Measurements from ENCODE around the gene ZNF331.

The ZNF331 gene

DNA sequence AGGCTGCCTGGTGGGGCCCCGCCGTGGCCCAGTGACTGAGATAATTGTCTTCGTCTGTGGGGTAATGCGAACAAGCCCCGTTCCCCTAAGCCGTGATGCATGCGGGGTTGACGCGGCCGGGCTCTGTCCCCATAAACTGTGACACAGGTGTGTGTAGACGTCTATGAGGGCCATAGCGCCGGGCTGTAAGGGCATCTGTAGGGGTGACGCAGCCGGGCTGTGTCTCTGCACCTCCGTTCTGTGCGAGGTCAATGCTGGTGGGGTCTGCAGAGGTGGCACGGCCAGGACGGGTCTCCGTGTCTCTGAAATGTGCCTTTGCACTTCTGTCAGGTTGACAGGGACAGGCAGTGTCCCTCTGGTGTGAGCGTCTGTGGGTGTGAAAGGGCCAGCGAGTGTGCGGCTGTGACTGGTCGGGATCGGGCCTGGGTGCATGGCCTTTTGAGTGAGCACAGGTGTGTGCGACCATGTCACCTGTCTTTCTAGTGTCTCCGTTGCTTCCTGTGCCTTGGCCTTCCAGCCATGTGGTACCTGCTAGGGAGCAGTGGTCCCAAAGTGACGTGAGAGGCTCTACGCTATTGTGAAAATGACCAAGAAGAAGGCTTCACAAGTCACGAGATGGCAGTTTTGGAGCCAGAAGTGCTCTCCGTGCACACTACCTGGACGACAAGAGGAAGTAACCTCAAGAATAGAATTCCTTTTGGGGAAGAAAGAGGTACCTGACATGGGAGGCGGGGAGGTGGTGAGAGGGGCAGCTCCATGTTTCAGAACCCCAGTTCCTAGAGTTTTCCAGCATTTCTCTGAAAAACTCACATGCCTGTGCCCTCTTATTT, 16.4 kb upstream of the ZNF331 start:
- no peak for DNase-seq

DNA sequence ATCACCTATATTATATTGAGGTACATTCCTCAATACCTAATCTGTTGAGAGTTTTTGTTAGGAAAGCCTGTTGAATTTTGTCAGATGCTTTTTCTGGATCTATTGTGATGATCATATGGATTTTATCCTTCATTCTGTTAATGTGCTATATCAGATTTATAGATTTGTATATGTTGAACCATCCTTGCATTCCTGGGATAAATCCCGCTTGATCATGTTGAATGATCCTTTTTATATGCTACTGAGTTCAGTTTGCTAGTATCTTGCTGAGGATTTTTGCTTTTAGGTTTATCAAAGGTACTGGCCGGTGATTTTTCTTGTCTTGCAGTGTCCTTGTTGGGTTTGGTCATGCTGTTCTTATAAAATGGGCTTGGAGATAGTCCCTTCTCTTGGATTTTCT, 12.0 kb upstream of the ZNF331 start:
- no peak for DNase-seq

DNA sequence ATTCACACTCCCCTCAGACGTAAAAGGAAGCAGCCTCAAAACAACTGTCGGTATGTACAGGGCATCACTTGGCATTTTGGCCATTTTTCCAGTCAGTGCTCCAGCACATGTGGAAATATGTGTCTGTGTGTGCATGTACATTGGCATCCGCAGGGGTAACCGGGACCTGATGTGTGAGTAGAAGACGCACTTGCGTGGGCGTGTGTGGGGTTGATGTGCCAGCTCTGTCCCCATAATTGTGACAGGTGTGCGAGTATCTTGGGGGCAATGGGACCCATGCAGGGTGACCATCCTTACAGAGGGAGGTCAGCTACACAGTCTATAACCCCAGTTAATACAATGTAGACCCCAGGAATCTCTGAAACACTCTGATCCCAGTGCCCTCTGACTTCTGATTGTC, 7.3 kb upstream of the ZNF331 start:
- DNase-seq: no peak

DNA sequence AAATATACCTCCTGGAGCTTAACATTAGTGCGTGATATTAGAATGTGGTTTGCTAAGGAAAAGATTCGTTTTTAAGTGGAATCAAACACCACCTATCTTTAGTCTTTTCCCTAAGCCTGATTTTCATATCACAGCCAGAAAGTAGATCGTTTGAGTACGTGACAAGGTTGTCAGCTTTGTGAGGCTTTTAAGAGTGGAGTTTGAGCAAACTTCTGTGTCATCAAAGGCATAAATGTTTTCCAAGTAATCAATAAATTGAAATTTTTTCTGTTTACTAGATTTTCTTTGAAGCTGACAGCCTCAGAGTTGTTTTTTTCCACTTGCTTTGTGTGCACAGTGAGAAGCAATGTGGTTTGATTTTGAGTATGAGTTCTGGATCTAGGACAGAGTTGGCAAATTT, 6.5 kb upstream of the ZNF331 start:
- DNase-seq: no peak

DNA sequence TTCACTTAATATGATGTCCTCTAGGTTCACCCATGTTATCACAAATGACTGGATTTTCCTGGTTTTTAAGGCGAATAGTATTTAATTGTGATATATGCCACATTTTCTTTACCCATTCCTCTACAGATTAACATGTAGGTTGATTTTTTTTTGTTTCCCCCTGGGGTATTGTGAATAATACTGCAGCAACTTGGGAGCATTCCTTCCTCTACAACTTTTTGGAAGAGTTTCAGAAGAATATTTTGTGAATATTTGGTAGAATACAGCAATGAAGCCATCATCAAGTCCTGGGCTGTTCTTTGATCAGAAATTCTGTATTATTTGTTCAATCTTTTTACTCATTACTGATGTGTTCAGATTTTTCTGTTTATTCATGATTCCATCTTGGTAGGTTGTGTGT, 5.6 kb upstream of the ZNF331 start:
- no peak for DNase-seq

DNA sequence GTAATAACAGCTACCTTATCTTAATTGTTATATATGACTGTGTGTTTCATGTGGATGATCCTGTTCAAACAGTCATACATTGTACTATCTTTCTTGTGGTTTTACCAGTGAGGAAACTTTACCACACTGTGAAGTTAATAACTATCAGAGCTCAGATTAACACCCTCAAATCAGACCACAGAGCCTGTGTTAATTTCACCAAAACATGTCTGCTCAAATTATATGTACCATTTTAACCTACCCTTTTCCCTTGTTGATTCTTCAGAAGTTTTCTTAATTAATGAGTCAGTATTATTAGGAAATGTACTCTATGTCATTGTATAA, 1.8 kb upstream of the ZNF331 start:
- no peak for DNase-seq

DNA sequence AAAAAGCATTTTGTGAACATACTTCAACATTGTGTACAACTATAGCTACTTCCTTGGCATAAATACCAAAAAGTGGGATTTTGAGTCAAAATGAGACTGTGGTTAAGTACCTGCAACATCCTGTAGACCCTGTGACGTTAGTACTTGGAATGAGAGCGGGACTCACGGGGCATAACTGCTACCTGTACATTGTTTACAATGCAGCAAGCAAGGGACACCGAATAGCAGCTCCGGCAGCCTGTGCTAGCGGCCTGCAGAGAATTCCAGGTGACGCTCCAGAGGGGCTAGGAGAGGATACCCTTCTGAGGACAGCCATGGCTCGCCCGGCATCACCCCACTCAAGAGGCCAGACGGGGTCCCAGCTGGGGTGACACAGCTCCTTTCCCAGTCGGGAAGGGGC, 824 bp upstream of the ZNF331 start:
- no peak for DNase-seq

DNA sequence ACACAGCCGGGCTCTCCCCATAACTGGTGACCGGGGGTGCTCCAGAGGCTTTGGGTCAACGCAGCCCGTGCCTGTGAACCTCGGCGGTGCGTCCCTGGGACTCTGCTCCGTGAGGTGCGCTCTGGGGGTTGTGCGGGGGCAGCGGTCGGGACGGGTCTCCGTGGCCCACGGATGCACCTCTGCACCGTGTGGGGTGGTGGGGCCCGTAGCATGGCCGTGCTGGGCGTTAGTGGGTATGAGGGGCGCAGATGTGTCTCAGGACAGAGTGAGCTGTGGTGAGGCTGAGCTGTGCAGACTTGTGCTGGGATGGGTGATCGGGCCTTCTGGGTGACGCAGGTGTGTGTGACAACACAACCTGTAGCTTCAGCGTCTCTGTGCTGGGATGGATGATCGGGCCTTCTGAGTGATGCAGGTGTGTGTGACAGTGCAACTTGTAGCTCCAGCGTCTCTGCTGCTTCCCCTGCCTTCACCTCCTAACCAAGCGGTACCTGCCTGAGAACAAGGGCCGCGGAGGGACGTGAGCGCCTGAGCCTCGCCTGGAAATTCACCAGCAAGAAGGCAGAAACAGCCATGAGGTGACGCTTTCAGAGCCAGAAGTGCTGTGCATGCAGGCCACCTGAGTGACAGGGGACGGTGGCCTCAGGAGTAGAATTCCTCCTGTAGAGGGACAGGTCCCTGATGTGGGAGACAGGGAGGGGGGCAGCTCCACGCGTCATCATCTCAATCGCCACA, 599 bp downstream of the ZNF331 start:
- no peak for DNase-seq

DNA sequence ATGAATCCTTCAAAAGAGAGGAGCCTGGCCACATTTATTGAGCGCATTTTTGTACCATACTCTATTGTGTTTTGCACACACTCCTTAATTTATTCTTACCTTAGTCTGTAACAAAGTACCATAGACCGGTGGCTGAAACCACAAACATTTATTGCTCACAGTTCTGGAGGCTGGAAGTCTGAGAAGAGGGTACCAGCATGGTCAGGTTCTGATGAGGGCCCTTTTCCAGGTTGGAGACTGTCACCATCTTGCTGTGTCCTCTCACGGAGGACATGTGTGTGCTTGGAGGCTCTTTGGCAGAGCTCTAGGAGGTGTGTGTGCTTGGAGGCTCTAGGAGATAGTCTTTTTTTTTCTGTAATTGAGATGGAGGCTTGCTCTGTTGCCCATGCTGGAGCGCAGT, 2.1 kb downstream of the ZNF331 start:
- no peak for DNase-seq

DNA sequence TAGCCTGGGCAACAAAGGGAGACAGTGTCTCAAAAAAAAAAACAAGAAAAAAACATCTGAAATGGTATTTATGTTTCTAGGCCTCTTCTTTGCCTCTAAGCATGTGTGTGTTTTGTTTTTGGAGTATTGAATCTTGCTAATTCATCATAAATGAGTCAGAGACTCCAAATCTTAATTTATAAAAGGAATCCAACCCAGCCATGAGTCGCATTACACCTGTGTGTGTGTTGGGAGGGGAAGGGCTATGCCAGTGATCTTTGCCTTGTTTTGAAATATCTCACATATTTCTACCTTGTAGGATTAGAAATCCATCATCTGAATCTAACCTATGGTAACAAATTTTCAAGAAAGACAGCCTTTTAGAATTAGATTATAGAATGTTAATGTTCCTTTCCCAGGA, 4.0 kb downstream of the ZNF331 start:
- no peak for DNase-seq

DNA sequence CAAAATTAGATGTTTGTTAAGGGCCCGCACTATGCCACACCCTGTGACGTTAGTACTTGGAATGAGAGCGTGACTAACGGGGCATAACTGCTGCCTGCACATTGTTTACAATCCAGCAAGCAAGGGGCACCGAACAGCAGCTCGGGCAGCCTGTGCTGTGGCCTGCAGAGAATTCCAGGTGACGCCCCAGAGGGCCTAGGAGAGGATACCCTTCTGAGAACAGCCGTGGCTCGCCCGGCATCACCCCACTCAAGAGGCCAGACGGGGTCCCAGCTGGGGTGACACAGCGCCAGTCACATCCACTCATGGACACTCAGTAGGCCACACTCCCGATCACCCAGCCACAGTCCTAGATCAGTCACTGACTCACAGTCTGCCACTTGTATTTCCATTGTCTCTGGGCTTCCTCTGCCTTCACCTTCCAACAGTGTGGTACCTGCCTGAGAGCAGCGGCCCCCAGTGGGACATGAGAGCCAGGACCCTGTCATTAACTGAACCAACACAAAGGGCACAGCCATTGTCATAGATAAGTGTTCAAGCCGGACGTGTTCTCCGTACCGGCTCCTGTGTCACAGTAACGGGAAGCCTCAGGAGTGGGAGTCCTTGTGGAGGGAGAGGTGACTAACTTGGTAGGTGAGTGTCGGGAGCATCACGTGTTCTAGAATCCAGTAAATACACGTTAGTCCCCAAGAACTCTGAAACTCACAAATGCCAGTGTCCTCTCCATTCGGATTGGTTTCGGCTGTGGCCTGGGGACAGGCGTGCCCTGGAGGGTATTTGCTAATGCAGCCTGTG, 7.5 kb downstream of the ZNF331 start:
- no peak for DNase-seq

DNA sequence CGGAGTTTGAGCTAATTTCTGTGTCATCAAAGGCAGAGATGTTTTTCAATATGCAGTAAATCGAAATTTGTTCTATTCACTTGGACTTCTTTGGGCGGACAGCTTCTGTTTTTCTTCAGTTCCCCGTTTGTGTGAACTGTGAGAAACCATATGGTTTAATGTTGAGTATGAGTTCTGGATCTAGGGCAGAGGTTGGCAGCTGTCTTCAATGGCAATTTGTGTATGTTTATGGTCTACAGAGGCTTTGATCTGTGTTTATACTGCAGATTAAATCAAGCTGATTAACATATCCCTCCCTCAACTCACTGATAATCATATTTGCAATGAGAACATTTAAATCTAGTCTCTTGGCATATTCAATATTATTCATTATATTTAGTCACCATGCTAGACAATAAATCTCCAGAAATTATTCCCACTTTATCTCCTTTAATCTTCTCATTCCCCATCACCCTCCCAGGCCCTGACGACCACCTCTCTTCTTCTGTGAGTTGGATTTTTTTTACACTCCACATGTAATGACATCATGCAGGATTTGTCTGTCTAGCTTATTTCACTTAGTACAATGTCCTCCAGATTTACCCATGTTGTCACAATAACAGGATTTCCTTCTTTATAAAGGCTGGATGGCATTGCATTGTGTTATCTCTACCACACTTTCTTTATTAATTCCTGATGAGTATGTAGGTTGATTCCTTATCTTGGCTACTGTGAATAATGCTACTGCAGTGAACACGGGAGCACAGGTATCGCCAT, 9.0 kb downstream of the ZNF331 start:
- no peak for DNase-seq

DNA sequence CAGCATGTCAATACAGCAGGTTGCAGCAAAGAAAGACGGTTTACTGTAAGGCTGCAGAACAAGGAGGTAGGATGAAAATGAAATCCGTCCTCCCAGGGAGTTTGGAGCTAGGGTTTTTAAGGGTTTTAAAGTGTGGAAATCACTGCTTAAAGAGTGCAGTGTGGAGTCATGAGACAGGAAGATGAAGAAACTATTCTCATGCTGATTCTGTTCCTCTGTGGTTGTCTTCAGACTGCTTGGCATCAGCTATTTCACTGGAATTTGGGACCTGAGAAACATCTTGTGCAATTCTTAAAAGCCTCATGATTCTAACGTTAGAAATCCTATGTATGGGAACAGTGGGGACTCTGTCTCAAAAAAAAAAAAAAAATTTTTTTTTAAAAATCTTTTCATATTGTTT, 11.4 kb downstream of the ZNF331 start:
- DNase-seq: no peak

DNA sequence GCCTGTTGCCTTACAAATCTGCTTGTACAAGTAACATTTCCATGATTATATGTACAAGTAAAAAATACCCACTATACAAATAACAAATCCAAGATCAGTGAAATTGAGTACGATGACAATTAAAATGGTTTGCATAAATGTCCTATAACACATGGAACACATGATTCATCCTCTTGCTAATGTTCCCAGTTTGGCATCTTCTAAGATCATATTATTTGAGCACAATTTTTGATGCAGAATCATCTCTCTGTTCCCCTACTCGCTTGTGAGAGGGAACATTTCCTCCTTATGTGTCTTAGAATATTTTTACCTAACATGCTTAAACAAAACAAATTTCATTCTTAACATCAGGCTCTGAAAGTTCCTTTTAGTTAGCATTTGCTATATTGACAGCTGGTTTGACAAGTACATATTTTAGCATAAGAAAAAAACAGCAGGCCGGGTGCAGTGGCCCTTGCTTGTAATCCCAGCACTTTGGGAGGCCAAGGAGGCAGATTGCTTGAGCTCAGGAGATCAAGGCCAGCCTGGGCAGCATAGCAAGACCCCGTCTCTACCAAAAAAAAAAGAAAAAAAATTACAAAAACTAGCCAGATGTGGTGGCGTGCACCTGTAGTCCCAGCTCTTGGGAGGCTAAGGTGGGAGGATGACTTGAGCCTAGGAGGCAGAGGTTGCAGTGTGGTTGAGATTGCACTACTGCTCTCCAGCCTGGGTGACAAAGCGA, 14.2 kb downstream of the ZNF331 start:
- no peak for DNase-seq

DNA sequence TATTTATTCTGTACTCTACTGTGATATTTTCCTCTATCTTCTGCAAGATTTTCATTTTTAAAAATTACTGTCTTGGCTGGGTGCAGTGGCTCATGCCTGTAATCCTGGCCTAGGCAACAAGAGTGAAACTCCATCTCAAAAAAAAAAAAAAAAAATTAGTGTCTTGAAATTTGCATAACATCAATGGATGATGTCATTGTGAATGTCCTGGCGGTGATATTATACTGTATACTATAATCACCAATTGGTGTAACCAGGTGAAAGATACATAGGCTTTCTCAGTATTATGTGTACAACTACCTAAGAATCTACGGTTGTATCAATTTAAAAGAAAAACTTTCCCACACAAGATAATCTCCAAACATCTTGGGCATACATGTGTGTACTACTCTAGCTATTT, 15.2 kb downstream of the ZNF331 start:
- no peak for DNase-seq

DNA sequence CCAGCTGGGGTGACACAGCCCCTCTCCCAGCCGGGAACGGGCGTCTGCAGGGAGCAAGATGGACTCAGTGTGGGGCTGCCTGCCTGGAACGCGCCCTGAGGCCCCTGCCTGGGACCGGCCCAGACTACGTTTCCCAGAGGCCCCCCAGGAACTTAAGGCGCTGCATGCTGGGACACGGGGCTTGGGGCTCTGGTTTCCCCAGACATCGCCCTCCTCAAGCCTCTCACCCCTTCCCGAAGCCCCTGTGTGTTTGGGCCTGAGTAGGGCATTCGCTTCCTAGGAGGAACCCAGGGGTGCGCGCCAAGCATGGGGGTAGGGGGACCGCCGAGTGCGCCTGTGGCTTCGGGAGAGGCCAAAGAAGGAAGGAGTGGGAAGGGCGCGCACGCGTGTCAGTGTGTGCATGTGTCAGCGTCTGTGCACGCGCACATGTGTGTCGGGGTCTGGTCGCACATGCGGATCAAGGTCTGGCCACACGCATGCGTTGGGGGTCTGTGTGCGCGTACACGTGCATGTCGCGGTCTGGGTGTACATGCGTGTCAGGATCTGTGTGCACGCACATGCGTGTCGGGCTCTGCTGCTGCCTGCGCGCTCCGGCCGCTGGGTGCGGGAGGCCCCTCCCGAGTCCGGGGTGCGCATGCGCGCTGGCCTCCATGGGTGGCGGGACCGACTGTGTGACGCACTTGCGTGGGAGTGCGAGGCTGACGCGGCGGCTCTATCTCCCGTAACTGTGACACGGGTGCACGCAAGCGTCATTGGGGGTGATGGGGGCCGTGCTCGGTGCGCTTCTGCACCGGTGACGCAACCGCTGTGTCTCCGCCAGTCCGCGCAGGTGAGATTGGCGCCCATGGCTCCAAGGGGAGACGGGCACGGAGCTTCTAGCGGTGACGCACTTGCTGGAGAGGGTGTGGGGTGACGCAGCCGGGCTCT, 16.2 kb downstream of the ZNF331 start:
- no peak for DNase-seq

DNA sequence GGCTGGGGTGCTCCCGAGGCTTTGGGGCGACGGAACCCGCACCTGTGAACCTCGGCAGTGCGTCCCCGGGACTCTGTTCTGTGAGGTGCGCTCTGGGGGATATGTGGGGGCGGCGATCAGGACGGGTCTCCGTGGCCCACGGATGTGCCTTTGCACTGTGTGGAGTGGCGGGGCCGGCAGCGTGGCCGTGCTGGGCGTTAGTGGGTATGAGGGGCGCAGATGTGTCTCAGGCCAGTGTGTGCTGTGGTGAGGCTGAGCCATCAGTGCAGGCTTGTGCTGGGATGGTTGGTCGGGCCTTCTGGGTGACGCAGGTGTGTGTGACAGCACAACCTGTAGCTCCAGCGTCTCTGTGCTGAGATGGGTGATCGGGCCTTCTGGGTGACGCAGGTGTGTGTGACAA, 16.9 kb downstream of the ZNF331 start:
- DNase-seq: no peak

DNA sequence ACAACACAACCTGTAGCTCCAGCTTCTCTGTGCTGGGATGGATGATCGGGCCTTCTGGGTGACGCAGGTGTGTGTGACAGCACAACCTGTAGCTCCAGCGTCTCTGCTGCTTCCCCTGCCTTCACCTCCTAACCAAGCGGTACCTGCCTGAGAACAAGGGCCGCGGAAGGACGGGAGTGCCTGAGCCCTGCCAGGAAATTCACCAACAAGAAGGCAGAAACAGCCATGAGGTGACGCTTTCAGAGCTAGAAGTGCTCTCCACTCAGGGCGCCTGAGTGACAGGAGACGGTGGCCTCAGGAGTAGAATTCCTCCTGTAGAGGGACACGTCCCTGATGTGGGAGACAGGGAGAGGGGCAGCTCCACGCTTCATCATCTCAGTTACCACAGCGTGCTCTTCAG, 17.4 kb downstream of the ZNF331 start:
- DNase-seq: no peak

DNA sequence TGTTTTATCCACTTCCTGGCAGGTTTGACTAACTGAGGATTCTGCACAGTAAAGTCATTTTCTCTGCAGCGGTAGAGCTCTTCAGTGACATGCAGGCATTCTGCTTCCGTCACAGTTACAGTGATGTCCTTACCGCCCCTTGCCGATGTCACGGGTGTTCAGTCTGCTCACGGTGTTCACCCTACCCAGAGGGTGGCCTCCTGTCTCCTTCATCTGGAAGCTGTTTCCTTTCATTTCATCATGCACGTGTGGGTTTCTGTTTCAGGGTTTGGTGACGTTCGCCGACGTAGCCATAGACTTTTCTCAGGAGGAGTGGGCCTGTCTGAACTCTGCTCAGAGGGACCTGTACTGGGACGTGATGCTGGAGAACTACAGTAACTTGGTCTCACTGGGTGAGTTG, 33.4 kb downstream of the ZNF331 start:
- no peak for DNase-seq

DNA sequence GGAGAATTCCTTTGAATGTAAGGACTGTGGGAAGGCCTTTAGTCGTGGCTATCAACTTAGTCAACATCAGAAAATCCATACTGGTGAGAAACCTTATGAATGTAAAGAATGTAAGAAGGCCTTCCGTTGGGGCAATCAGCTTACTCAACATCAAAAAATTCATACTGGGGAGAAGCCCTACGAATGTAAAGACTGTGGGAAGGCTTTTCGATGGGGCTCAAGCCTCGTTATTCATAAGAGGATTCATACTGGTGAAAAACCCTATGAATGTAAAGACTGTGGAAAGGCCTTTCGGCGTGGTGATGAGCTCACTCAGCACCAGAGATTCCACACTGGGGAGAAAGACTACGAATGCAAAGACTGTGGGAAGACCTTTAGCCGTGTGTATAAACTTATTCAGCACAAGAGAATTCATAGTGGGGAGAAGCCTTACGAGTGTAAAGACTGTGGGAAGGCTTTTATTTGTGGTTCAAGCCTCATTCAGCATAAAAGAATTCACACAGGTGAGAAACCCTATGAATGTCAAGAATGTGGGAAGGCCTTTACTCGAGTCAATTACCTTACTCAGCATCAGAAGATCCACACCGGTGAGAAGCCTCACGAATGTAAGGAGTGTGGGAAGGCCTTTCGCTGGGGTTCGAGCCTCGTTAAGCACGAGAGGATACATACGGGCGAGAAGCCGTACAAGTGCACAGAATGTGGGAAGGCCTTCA, 39.2 kb downstream of the ZNF331 start:
- DNase-seq: no peak

DNA sequence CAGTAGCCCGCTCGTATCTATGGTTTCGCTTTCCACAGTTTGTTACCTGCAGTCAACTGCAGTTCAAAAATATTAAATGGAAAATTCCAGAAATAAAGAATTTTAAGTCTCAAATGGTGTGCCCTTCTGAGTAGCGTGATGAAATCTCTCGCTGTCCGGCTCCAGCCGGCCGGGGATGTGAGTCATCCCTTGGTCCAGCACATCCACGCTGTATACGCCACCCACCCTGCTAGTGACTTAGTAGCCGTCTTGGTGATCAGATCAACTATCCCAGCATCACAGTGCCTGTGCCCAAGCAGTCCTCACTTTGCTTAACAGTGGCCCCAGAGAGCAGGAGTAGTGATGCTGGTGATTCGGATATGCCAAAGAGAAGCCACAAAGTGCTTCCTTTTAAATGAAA, 40.0 kb downstream of the ZNF331 start:
- DNase-seq: no peak
